Duodenal mucosa (tissue), 2 donors: ENCODE results near the gene BIRC7.
"Not testable (repeated sequence)": the region's sequence is repeated elsewhere in the genome, so short reads cannot be mapped to it uniquely, and the experiment has no call there.

Experiments
- H3K27ac ChIP-seq: one replicate; pipeline ENCODE4 v1.7.0; 2013; ENCODE audit warnings: low read depth, low read length
- H3K27me3 ChIP-seq, 2 donors: one replicate each; pipeline ENCODE4 v1.7.0; 2013; ENCODE audit warnings: low read length in 2 of 2, control low read depth in 1 of 2; ENCODE audit not compliant: insufficient read depth in 2 of 2, control insufficient read depth in 1 of 2
- H3K36me3 ChIP-seq, 2 donors: one replicate each; pipeline ENCODE4 v1.7.0; 2013; ENCODE audit warnings: low read length in 2 of 2, control low read depth in 1 of 2; ENCODE audit not compliant: insufficient read depth in 2 of 2, control insufficient read depth in 1 of 2
- H3K4me1 ChIP-seq, 2 donors: one replicate each; pipeline ENCODE4 v1.7.0; 2013; ENCODE audit warnings: low read length in 2 of 2, control low read depth in 1 of 2; ENCODE audit not compliant: insufficient read depth in 2 of 2, control insufficient read depth in 1 of 2
- H3K4me3 ChIP-seq, 2 donors: one replicate each; pipeline ENCODE4 v1.7.0; 2013; ENCODE audit warnings: low read length in 2 of 2, low read depth in 1 of 2
- H3K9ac ChIP-seq, 2 donors: one replicate each; pipeline ENCODE4 v1.7.0; 2013; ENCODE audit warnings: low read length in 2 of 2, low read depth in 1 of 2
- H3K9me3 ChIP-seq, 2 donors: one replicate each; pipeline ENCODE4 v1.7.0; 2013; ENCODE audit warnings: low read length in 2 of 2, control low read depth in 1 of 2; ENCODE audit not compliant: control insufficient read depth in 1 of 2

BIRC7 gene

GRCh38 chr20:63246490-63247288 lies 11.0 kb downstream of the BIRC7 start:
- Histone ChIP-seq H3K27ac (no peak overlapping the region), H3K4me1 (no peaks in the 10 kb centered on the region), H3K9ac (no peak overlapping the region), H3K4me3 (no peak overlapping the region), H3K36me3 (no peaks in the 10 kb centered on the region), H3K9me3 (no peaks in the 10 kb centered on the region), H3K27me3 (peaks cover 13 to 16% of the 10 kb centered on the region in 2 donors)

GRCh38 chr20:63247671-63248228 lies 12.0 kb downstream of the BIRC7 start:
- Histone ChIP-seq H3K4me1 (no peaks in the 10 kb centered on the region), H3K27ac (no peak overlapping the region), H3K36me3 (no peaks in the 10 kb centered on the region), H3K27me3 (peaks cover 18 to 23% of the 10 kb centered on the region in 2 donors), H3K9ac (no peak overlapping the region), H3K9me3 (no peaks in the 10 kb centered on the region), H3K4me3 (no peak overlapping the region)

- Histone ChIP-seq H3K27ac (no peak overlapping the region), H3K9me3 (no peaks in the 10 kb centered on the region), H3K4me3 (no peak overlapping the region), H3K27me3 (peaks cover 24 to 30% of the 10 kb centered on the region in 2 donors), H3K4me1 (no peaks in the 10 kb centered on the region), H3K9ac (no peak overlapping the region), H3K36me3 (no peaks in the 10 kb centered on the region)
Observed at GRCh38 chr20:63248835-63249591, 13.3 kb downstream of the BIRC7 start.

GRCh38 chr20:63249891-63250290 lies 14.2 kb downstream of the BIRC7 start:
- no peak overlapping the region for H3K27ac ChIP-seq
- no peak overlapping the region for H3K9ac ChIP-seq
- no peaks in the 10 kb centered on the region for H3K4me1 ChIP-seq
- H3K4me3 ChIP-seq, result no peak overlapping the region
- H3K27me3 ChIP-seq, result peaks cover 27 to 34% of the 10 kb centered on the region in 2 donors
- H3K36me3 ChIP-seq, result no peaks in the 10 kb centered on the region
- H3K9me3 ChIP-seq, result no peaks in the 10 kb centered on the region

GRCh38 chr20:63251350-63251749 lies 15.6 kb downstream of the BIRC7 start:
- H3K36me3 ChIP-seq, H3K4me3 ChIP-seq, H3K27ac ChIP-seq, H3K4me1 ChIP-seq, H3K9ac ChIP-seq, H3K9me3 ChIP-seq: not testable (repeated sequence)
- H3K27me3 ChIP-seq, result peaks cover 41 to 42% of the 10 kb centered on the region in 2 donors

- Histone ChIP-seq H3K27ac (no peak overlapping the region), H3K4me3 (no peak overlapping the region), H3K9me3 (no peaks in the 10 kb centered on the region), H3K4me1 (no peaks in the 10 kb centered on the region), H3K36me3 (no peaks in the 10 kb centered on the region), H3K27me3 (peaks cover 44 to 45% of the 10 kb centered on the region in 2 donors), H3K9ac (no peak overlapping the region)
Observed at GRCh38 chr20:63252284-63252711, 16.6 kb downstream of the BIRC7 start.

- Histone ChIP-seq H3K9ac (no peak overlapping the region), H3K27me3 (peaks cover 38 to 42% of the 10 kb centered on the region in 2 donors), H3K9me3 (no peaks in the 10 kb centered on the region), H3K36me3 (no peaks in the 10 kb centered on the region), H3K4me3 (no peak overlapping the region), H3K27ac (no peak overlapping the region), H3K4me1 (no peaks in the 10 kb centered on the region)
Observed at GRCh38 chr20:63253065-63253437, 17.3 kb downstream of the BIRC7 start.

- no peaks in the 10 kb centered on the region for H3K36me3 ChIP-seq
- no peaks in the 10 kb centered on the region for H3K9me3 ChIP-seq
- H3K27me3 ChIP-seq, result peaks cover 34 to 41% of the 10 kb centered on the region in 2 donors
- no peak overlapping the region for H3K4me3 ChIP-seq
- H3K4me1 ChIP-seq, result no peaks in the 10 kb centered on the region
- no peak overlapping the region for H3K9ac ChIP-seq
- no peak overlapping the region for H3K27ac ChIP-seq
Observed at GRCh38 chr20:63253438-63254231, 17.9 kb downstream of the BIRC7 start.

- no peak within 1 kb of the TSS for H3K4me3 ChIP-seq
- H3K27me3 ChIP-seq, result peaks cover 34 to 45% of the 10 kb centered on the region in 2 donors
- no peak within 1 kb of the TSS for H3K27ac ChIP-seq
- no peaks in the 10 kb centered on the region for H3K4me1 ChIP-seq
- H3K9ac ChIP-seq, result no peak within 1 kb of the TSS
- no peaks in the 10 kb centered on the region for H3K36me3 ChIP-seq
- no peaks in the 10 kb centered on the region for H3K9me3 ChIP-seq
Observed at GRCh38 chr20:63254232-63254605, 18.5 kb downstream of the BIRC7 start, which contains the start of gene NKAIN4. Gene NKAIN4, minus strand, starts transcription at chr20:63254463. Its CDS starts 13 bp downstream, at chr20:63254450.
